SK-N-SH (cell line): Measurements from ENCODE around the gene POU4F3. TPM values are rescaled to one million over a fixed set of nuclear protein-coding genes. Genes with fewer than 3 reads are reported as not detected.

Experiments used
- CTCF ChIA-PET: fragments of 300-600, 350-600 bp; formaldehyde crosslinking; extraction: SDS; loops from one replicate; lab custom pipeline; 2021; lab: Yijun Ruan, JAX
- POLR2A ChIA-PET: fragments of 350-600 bp; sonication (Branson Sonifier 250); formaldehyde crosslinking; extraction: SDS; loops from one replicate; lab custom pipeline; 2020; ENCODE audit warnings: antibody characterized with exemption, inconsistent platforms; lab: Yijun Ruan, JAX
- DNase-seq: peaks from one replicate; pipeline ENCODE4 v3.0.0; 2012
- H2AFZ ChIP-seq: fragments of 200-600 bp; sonication (generic); 2 replicates; pipeline ENCODE4 v1.8.1; 2016; ENCODE audit warnings: antibody characterized with exemption, mild to moderate bottlenecking, low read depth
- H3F3A ChIP-seq: fragments of 200-600 bp; sonication (generic); replicated peaks from 2 replicates; pipeline ENCODE3; 2016; ENCODE audit warnings: antibody characterized with exemption, mild to moderate bottlenecking; ENCODE audit not compliant: insufficient read depth
- H3K27ac ChIP-seq, 2 experiments: fragments of 200-500 bp in 1 of 2; fragments of 200-600 bp in 1 of 2; sonication (Bioruptor generic) in 1 of 2; sonication (generic), shearing (Covaris generic) in 1 of 2; 2 replicates each; pipeline versions ENCODE4 v1.5.1 to v1.6.1; 2014 to 2016; ENCODE audit warnings: low read depth in 2 of 2, inconsistent platforms in 1 of 2, low read length in 1 of 2, mild to moderate bottlenecking in 1 of 2, mixed read lengths in 1 of 2
- H3K27me3 ChIP-seq: fragments of 200-600 bp; sonication (generic), shearing (Covaris generic); 2 replicates; pipeline ENCODE4 v1.6.1; 2016; ENCODE audit warnings: mixed run types; ENCODE audit not compliant: insufficient read depth
- H3K36me3 ChIP-seq, 2 experiments: fragments of 200-500 bp in 1 of 2; fragments of 200-600 bp in 1 of 2; sonication (Bioruptor generic) in 1 of 2; sonication (generic) in 1 of 2; replicated peaks in 1 of 2; 2 replicates each; pipeline versions ENCODE3 to v1.5.1; 2014 to 2016; ENCODE audit warnings: low read length in 1 of 2, mild to moderate bottlenecking in 1 of 2; ENCODE audit not compliant: insufficient read depth in 2 of 2, control insufficient read depth in 1 of 2
- H3K4me1 ChIP-seq, 2 experiments: fragments of 200-500 bp in 1 of 2; fragments of 200-600 bp in 1 of 2; sonication (Bioruptor generic) in 1 of 2; sonication (generic), shearing (Covaris generic) in 1 of 2; 2 replicates each; pipeline versions ENCODE4 v1.5.1 to v1.6.1; 2014 to 2016; ENCODE audit warnings: low read depth in 1 of 2, low read length in 1 of 2, mixed run types in 1 of 2; ENCODE audit not compliant: insufficient read depth in 2 of 2, control insufficient read depth in 1 of 2
- H3K4me2 ChIP-seq: fragments of 200-600 bp; sonication (generic), shearing (Covaris generic); 2 replicates; pipeline ENCODE4 v1.6.1; 2017; ENCODE audit warnings: mixed run types
- H3K4me3 ChIP-seq, 2 experiments: fragments of 200-500 bp in 1 of 2; fragments of 200-600 bp in 1 of 2; sonication (Bioruptor generic) in 1 of 2; sonication (generic), shearing (Covaris generic) in 1 of 2; 2 replicates each; pipeline versions ENCODE4 v1.5.1 to v1.8.1; 2014 to 2016; ENCODE audit warnings: low read depth in 2 of 2, inconsistent platforms in 1 of 2, low read length in 1 of 2, mild to moderate bottlenecking in 1 of 2, mixed read lengths in 1 of 2, moderate library complexity in 1 of 2
- H3K79me2 ChIP-seq: fragments of 200-600 bp; sonication (generic); 2 replicates; pipeline ENCODE4 v1.8.1; 2017; ENCODE audit warnings: mild to moderate bottlenecking; ENCODE audit not compliant: insufficient read depth
- H3K9ac ChIP-seq: fragments of 200-600 bp; sonication (generic); 2 replicates; pipeline ENCODE4 v1.6.1; 2017; ENCODE audit warnings: mixed run types
- H3K9me2 ChIP-seq: fragments of 200-600 bp; sonication (generic); 2 replicates; pipeline ENCODE4 v1.6.1; 2017; ENCODE audit warnings: mixed run types
- H3K9me3 ChIP-seq: fragments of 200-600 bp; sonication (generic); 2 replicates; pipeline ENCODE4 v1.6.1; 2017; ENCODE audit warnings: mixed run types, mild to moderate bottlenecking, moderate library complexity
- H4K20me1 ChIP-seq: fragments of 200-600 bp; sonication (generic); 2 replicates; pipeline ENCODE4 v1.6.1; 2017; ENCODE audit warnings: mild to moderate bottlenecking, mixed run types; ENCODE audit not compliant: insufficient read depth
- ELF1 ChIP-seq: IDR thresholded peaks from 2 replicates; pipeline ENCODE4 v1.4.0; 2012
- EZH2phosphoT487 ChIP-seq: fragments of 200-600 bp; sonication (generic); IDR thresholded peaks from 2 replicates; pipeline ENCODE4 v1.6.1; 2017; ENCODE audit warnings: low read depth, mixed run types, mild to moderate bottlenecking, antibody characterized with exemption, moderate library complexity, borderline replicate concordance
- FOSL2 ChIP-seq: IDR thresholded peaks from 2 replicates; pipeline ENCODE4 v1.4.0; 2012; ENCODE audit warnings: low read depth, mild to moderate bottlenecking, moderate library complexity, borderline replicate concordance
- FOXJ3 ChIP-seq: sonication (generic); formaldehyde crosslinking; IDR thresholded peaks from 2 replicates; pipeline ENCODE4 v1.5.1; 2020; ENCODE audit warnings: mild to moderate bottlenecking, missing genetic modification reagents
- GABPA ChIP-seq: IDR thresholded peaks from 2 replicates; pipeline ENCODE4 v1.4.0; 2012; ENCODE audit warnings: low read depth, mild to moderate bottlenecking
- JUND ChIP-seq: IDR thresholded peaks from 2 replicates; pipeline ENCODE4 v1.4.0; 2012
- POLR2AphosphoS5 ChIP-seq: IDR thresholded peaks from 2 replicates; pipeline ENCODE4 v1.6.1; 2012; ENCODE audit warnings: low read depth, low read length
- RFX5 ChIP-seq: IDR thresholded peaks from 2 replicates; pipeline ENCODE4 v1.6.1; 2012; ENCODE audit warnings: mild to moderate bottlenecking, improper control_type of control experiment, low read length
- RXRA ChIP-seq: IDR thresholded peaks from 2 replicates; pipeline ENCODE4 v1.4.0; 2012; ENCODE audit warnings: low read depth, mild to moderate bottlenecking, borderline replicate concordance
- SMC3 ChIP-seq: IDR thresholded peaks from 2 replicates; pipeline ENCODE4 v1.6.1; 2012; ENCODE audit warnings: low read depth, low read length, improper control_type of control experiment
- TAF1 ChIP-seq: IDR thresholded peaks from 2 replicates; pipeline ENCODE4 v1.6.1; 2012; ENCODE audit warnings: low read depth, mild to moderate bottlenecking, low read length, moderate library complexity, borderline replicate concordance
- TCF12 ChIP-seq: IDR thresholded peaks from 2 replicates; pipeline ENCODE4 v1.4.0; 2012
- TEAD4 ChIP-seq: IDR thresholded peaks from 2 replicates; pipeline ENCODE4 v1.4.0; 2012; ENCODE audit warnings: mild to moderate bottlenecking, borderline replicate concordance; ENCODE audit not compliant: insufficient read depth
- YY1 ChIP-seq: IDR thresholded peaks from 2 replicates; pipeline ENCODE4 v1.4.0; 2012; ENCODE audit warnings: low read depth, mild to moderate bottlenecking
- WGBS: methylation state at CpG from one replicate; pipeline ENCODE4 v1.1.6; 2017; ENCODE audit warnings: low lambda C conversion rate; 5-methylcytosine and 5-hydroxymethylcytosine counted together
- polyA plus RNA-seq, 3 experiments: library from polyadenylated mRNA; depleted of rRNA; stranded (reverse); fragments of >200 nt; gene quantifications; 2 replicates each; pipeline ENCODE4 v1.2.3, GENCODE V29; 2012
- TF ChIP-seq, protein P1 (sequence below): fragments of 150-350 bp; IDR thresholded peaks from 2 replicates; pipeline ENCODE4 v1.6.1; 2017; ENCODE audit warnings: antibody characterized with exemption, low read length, low read depth, borderline replicate concordance
- TF ChIP-seq, protein P2 (sequence below): fragments of 200-600 bp; sonication (generic); IDR thresholded peaks from 2 replicates; pipeline ENCODE4 v1.6.1; 2017; ENCODE audit warnings: antibody characterized with exemption, mild to moderate bottlenecking, moderate library complexity
- TF ChIP-seq, protein P3 (sequence below): IDR thresholded peaks from 2 replicates; pipeline ENCODE4 v1.4.0; 2012; ENCODE audit warnings: low read depth
- TF ChIP-seq, protein P4 (sequence below): fragments of 150-350 bp; IDR thresholded peaks from 2 replicates; pipeline ENCODE4 v1.6.1; 2016; ENCODE audit warnings: mild to moderate bottlenecking, low read depth, low read length
- TF ChIP-seq, protein P5 (sequence below): IDR thresholded peaks from 2 replicates; pipeline ENCODE4 v1.6.1; 2012; ENCODE audit warnings: mild to moderate bottlenecking, low read depth, low read length, moderate library complexity

The POU4F3 gene
- polyA plus RNA-seq, 1 of the 3 experiments (the other 2 are of a cell fraction): 0.08 TPM

DNA sequence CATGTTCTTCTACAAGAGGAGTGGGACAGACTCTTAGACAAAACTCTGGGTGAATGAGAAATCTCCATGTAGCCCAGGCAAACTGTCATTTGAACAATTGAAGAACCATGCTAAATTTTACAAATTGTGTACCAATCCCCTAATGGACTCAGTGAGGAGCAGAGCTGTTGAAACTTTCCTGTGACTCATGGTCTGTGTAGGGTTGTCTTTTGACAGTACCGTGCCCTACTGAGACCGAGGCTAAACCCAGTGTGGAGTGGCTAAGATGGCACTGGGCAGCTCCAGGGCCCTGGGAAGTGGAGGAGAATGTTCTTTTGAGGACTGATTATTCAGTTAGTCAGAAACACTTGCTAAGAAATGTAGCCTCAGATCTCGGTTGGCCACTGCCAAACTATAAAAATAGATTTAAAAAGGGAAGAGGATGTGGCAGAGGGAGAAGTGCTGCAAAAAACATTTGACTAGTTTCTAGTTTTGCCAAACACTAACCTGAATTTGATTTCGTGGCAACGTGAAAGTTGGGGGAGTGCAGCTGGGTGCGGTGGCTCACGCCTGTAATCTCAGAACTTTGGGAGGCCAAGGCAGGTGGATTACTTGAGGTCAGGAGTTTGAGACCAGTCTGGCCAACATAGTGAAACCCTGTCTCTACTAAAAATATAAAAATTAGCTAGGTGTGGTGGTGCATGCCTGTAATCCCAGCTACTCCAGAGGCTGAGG lies 24.7 kb downstream of the POU4F3 start:
- CTCF ChIA-PET: no interaction called here
- no peak overlapping the region for H3K27ac ChIP-seq
- H3K9me3 ChIP-seq: no peaks in the 10 kb centered on the region
- peaks cover 10% of the 10 kb centered on the region; the same call in 1 of the 2 replicates for H3K27me3 ChIP-seq
- H3K79me2 ChIP-seq: no peaks in the 10 kb centered on the region
- no peaks in the 10 kb centered on the region for H3F3A ChIP-seq
- no peak overlapping the region for H2AFZ ChIP-seq
- 46% methylated on average over 7 of the region's 7 CpGs for WGBS
- no peak overlapping the region for H3K4me2 ChIP-seq
- TF ChIP-seq, protein P1, sequence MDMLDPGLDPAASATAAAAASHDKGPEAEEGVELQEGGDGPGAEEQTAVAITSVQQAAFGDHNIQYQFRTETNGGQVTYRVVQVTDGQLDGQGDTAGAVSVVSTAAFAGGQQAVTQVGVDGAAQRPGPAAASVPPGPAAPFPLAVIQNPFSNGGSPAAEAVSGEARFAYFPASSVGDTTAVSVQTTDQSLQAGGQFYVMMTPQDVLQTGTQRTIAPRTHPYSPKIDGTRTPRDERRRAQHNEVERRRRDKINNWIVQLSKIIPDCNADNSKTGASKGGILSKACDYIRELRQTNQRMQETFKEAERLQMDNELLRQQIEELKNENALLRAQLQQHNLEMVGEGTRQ: no peak
- TF ChIP-seq JUND (no peak), RFX5 (no peak), GABPA (no peak), FOXJ3 (CRISPR knock-in tag) (no peak), TAF1 (no peak), SMC3 (no peak), RXRA (no peak), EZH2phosphoT487 (no peak), TCF12 (no peak), POLR2AphosphoS5 (no peak), YY1 (no peak), TEAD4 (no peak), ELF1 (no peak), FOSL2 (no peak)
- TF ChIP-seq, protein P2, sequence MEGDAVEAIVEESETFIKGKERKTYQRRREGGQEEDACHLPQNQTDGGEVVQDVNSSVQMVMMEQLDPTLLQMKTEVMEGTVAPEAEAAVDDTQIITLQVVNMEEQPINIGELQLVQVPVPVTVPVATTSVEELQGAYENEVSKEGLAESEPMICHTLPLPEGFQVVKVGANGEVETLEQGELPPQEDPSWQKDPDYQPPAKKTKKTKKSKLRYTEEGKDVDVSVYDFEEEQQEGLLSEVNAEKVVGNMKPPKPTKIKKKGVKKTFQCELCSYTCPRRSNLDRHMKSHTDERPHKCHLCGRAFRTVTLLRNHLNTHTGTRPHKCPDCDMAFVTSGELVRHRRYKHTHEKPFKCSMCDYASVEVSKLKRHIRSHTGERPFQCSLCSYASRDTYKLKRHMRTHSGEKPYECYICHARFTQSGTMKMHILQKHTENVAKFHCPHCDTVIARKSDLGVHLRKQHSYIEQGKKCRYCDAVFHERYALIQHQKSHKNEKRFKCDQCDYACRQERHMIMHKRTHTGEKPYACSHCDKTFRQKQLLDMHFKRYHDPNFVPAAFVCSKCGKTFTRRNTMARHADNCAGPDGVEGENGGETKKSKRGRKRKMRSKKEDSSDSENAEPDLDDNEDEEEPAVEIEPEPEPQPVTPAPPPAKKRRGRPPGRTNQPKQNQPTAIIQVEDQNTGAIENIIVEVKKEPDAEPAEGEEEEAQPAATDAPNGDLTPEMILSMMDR: no peak
- TF ChIP-seq, protein P3, sequence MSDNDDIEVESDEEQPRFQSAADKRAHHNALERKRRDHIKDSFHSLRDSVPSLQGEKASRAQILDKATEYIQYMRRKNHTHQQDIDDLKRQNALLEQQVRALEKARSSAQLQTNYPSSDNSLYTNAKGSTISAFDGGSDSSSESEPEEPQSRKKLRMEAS: no peak
- TF ChIP-seq, protein P4, sequence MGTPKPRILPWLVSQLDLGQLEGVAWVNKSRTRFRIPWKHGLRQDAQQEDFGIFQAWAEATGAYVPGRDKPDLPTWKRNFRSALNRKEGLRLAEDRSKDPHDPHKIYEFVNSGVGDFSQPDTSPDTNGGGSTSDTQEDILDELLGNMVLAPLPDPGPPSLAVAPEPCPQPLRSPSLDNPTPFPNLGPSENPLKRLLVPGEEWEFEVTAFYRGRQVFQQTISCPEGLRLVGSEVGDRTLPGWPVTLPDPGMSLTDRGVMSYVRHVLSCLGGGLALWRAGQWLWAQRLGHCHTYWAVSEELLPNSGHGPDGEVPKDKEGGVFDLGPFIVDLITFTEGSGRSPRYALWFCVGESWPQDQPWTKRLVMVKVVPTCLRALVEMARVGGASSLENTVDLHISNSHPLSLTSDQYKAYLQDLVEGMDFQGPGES: no peak
- TF ChIP-seq, protein P5, sequence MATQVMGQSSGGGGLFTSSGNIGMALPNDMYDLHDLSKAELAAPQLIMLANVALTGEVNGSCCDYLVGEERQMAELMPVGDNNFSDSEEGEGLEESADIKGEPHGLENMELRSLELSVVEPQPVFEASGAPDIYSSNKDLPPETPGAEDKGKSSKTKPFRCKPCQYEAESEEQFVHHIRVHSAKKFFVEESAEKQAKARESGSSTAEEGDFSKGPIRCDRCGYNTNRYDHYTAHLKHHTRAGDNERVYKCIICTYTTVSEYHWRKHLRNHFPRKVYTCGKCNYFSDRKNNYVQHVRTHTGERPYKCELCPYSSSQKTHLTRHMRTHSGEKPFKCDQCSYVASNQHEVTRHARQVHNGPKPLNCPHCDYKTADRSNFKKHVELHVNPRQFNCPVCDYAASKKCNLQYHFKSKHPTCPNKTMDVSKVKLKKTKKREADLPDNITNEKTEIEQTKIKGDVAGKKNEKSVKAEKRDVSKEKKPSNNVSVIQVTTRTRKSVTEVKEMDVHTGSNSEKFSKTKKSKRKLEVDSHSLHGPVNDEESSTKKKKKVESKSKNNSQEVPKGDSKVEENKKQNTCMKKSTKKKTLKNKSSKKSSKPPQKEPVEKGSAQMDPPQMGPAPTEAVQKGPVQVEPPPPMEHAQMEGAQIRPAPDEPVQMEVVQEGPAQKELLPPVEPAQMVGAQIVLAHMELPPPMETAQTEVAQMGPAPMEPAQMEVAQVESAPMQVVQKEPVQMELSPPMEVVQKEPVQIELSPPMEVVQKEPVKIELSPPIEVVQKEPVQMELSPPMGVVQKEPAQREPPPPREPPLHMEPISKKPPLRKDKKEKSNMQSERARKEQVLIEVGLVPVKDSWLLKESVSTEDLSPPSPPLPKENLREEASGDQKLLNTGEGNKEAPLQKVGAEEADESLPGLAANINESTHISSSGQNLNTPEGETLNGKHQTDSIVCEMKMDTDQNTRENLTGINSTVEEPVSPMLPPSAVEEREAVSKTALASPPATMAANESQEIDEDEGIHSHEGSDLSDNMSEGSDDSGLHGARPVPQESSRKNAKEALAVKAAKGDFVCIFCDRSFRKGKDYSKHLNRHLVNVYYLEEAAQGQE: no peak
- no peaks in the 10 kb centered on the region for H3K9me2 ChIP-seq
- H3K4me3 ChIP-seq: no peak overlapping the region
- no peaks in the 10 kb centered on the region; a peak in 1 of 4 replicates for H3K4me1 ChIP-seq
- POLR2A ChIA-PET: no interaction called here
- H4K20me1 ChIP-seq: no peaks in the 10 kb centered on the region
- H3K9ac ChIP-seq: no peak overlapping the region
- no peak for DNase-seq
- H3K36me3 ChIP-seq: no peaks in the 10 kb centered on the region
